GM21515 (cell line): Measurements from ENCODE around the gene MXD4.

Experiments used
- ATAC-seq: cut with Tn5 transposase; IDR thresholded peaks from one replicate; pipeline ENCODE4 v1.9.1; 2021; ENCODE audit not compliant: unreplicated experiment

MXD4 gene

DNA sequence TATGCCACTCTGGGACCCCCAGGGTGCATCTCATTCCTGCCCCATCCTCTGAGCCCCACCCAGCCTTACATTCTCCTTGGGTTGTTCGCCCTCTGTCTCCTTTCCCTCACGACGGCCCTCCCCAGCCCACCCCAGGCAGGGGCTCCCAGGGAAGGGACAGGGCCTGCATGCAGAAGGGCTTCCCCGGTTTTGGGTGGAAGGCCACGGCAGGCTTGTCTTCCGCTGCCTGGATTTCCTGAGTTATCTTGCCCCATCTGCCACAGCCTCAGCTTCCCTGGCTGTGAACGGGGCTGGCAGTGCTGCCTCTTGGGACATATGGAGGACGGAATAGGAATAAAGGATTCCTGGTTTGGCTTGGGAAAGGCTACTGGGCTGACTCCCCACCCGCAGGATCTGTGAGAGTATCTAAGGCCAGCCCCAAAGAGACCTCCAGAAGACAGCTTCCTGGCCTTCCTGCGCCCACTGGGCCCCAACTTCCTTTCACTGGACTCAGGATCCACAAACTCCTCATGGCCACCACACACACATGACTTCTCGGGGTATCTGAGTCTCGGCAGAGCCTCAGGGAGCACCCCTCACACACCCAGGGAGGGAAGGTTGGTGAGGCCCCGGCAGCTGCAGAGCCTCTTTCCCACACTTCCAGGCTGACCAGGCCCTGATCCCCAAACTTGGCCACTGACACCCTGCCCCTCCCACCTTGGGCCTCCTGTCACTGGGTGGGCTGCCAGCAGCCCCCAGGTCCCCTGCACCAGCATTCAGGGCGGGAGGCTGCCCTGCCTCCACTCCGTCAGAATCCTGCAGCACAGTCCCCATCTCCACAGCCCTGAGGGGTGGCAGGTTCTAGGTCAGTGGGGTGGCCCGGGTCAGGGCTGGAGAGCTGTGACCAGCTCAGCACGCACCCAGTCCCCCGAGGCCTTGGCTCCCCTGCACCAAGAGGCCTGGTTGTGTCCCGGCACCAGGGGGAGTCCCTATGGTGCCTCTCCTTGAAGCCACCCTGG, 3.5 kb upstream of the MXD4 start:
- ATAC-seq = no peak

DNA sequence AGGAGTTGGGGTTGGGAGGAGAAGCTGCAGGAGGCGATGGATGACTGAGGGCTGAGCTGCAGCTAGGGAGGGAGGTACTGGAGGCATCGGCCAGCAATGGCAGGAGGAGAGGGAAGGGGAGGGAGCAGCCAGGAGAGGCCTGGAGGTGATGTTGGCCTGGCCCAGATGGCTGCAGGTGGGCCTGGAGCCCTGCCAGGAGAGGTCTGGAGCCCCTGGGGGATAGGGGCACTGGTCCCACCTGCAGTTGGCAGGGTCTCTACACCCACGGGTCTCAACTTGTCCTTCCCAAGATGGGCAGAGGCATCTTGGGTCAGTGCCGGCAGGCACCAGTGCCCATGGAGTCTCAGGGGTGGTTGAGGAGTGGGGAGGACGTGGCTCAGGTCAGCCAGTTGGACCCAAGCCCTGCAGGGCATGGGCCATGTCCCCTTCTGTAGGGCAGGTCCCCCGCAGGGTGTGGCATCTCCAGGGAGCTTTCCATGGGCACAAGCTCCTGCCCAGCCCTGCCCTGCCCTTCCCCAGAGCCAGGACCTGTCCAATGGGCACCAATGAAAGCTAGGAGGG, 2.7 kb upstream of the MXD4 start:
- ATAC-seq = no peak

- ATAC-seq = no peak
Measured at GRCh38 chr4:2263926-2264321, 2.0 kb upstream of the MXD4 start.

DNA sequence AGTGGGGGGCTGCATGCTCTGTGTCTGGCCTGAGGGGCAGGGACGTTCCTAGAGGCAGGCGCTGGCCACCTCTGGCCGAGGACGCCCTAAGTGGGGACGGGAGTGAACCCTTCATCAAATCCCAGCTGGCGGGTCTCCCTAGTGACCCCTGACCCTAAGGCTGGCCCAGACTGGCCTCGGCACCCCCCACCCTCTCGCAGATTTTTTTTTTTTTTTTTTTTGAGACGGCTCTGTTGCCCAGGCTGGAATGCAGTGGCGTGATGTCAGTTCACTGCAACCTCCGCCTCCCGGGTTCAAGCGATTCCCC, 988 bp upstream of the MXD4 start:
- ATAC-seq = no peak

- ATAC-seq = peak; percentile 89
Measured at GRCh38 chr4:2262145-2262943, 435 bp upstream of the MXD4 start.

- ATAC-seq = no peak
Measured at GRCh38 chr4:2261110-2261852, 628 bp downstream of the MXD4 start.

DNA sequence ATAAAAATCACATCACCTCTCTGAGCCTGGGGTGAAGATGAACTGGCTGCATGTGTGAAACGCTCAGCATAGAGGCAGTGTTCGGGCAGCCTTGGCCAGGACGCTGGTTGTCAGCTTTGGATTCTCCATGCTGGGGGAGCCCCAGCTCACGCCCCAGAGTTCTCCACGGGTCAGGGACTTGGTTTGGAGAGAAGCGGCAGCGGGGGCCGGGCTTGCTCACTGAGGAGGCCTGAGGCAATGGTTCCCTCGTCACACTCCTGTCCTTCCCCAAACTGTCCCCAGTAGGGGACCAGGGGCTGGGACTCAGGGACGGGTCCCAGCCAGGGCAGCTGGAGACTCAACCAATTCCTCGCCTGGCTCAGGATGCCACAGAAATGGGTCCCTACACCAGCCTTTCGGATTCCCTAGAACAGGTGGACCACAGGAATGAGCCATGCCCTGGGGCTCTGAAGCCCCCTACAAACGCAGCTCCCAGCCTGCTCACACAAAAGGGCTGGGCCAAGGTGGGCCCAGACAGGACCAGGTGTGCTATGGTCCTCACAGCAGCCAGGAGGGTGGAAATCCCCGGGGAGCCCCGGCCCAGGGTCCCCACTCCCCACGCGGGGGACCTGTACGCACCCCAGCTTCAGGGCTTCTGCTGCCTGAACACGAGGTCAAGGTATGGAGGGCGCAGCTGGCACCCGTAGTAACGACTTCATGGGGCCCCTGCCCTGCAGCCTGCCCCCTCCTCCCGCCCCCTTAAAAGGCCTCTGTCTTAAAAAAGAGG, 1.4 kb downstream of the MXD4 start:
- no peak for ATAC-seq

- ATAC-seq = no peak
Measured at GRCh38 chr4:2259541-2260343, 2.2 kb downstream of the MXD4 start.

- ATAC-seq = no peak
Measured at GRCh38 chr4:2259036-2259540, 2.8 kb downstream of the MXD4 start.

- ATAC-seq = no peak
Measured at GRCh38 chr4:2258091-2259035, 3.5 kb downstream of the MXD4 start.

DNA sequence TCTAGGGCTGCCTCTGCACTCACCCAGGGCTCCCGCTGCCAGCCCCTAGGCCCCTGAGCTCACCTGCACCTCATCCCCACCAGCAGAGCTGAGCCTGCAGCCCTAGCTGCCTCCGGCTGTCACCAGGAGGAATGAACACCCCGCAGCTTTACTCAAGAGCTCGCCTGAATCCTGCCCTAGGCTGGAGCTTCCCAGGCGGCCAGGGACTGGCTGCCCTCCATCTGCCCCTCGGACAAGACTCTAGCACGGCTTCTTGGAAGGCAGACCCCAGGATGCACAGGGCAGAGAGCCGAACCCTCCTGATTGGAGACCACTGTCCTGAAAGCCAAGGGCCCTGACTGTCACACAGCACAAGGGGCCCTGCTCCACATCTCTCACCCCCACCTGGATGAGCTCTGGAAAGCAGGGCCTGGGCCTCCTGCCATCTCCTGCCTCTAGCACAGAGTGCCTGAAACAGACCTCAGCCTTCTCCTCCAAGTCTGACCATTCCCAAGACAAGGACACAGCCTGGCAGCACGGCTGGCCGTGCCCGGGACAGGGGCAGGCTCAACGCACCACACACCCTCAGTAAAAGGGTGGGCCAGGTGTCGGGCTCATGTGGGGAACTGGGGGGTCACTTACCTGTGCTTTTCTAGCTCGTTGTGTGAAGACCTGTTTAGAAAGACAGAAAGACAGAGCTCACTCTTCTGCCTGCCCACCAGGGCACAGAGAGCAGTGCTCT, 4.4 kb downstream of the MXD4 start:
- no peak for ATAC-seq

- ATAC-seq = no peak
Measured at GRCh38 chr4:2256781-2257191, 5.1 kb downstream of the MXD4 start.

DNA sequence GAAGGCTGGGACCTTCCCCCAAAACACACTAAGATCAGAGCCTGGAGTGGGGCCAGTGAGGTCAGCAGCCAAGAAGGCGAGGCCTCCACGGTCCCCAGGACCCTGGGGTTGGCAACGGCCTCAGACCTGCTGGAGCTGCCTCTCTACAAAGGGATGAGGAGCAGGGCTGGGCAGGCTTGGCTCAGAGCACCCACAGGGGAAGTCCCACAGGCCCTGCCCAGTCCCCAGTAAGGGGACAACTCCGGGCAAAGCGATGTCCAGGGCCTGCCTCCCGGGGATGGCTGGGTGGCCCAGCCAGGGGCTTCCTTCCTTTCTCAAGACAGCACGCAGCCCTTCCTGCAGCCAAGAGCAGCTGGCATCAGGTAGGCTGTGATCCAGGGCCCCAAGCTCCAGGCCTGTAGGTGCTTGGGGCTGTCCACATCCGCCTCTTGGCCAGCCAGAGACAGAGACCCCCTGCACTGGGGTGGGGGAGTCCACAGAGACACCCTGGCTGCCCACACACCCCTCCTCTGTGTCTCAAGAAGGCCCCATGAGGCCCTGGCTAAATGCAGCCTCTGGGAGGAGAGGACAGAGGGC, 5.7 kb downstream of the MXD4 start:
- no peak for ATAC-seq

GRCh38 chr4:2255501-2256155, 6.3 kb downstream of the MXD4 start:
- ATAC-seq = no peak

- ATAC-seq = no peak
Measured at GRCh38 chr4:2254665-2255500, 7.0 kb downstream of the MXD4 start.
